Measurements from ENCODE around the gene FBXL3.
"Not testable (repeated sequence)": the region's sequence is repeated elsewhere in the genome, so short reads cannot be mapped to it uniquely, and the experiment has no call there.

FBXL3 gene

GRCh38 chr13:77028202-77028601 is 1.2 kb upstream of the FBXL3 start:
- no peak for DNase-seq (ENCODE audit: low read depth in 3 of 3, low spot score in 1 of 3)

- peak; percentile 40 to 50 (median 42) for DNase-seq (ENCODE audit: low read depth in 3 of 3, low spot score in 1 of 3)
Observed at GRCh38 chr13:77026255-77026860, 601 bp downstream of the FBXL3 start.

- no peak for DNase-seq (ENCODE audit: low read depth in 3 of 3, low spot score in 1 of 3)
Observed at GRCh38 chr13:77022341-77022740, 4.6 kb downstream of the FBXL3 start.

- DNase-seq (ENCODE audit: low read depth in 3 of 3, low spot score in 1 of 3), result no peak
Observed at GRCh38 chr13:77019756-77020155, 7.2 kb downstream of the FBXL3 start.

DNA sequence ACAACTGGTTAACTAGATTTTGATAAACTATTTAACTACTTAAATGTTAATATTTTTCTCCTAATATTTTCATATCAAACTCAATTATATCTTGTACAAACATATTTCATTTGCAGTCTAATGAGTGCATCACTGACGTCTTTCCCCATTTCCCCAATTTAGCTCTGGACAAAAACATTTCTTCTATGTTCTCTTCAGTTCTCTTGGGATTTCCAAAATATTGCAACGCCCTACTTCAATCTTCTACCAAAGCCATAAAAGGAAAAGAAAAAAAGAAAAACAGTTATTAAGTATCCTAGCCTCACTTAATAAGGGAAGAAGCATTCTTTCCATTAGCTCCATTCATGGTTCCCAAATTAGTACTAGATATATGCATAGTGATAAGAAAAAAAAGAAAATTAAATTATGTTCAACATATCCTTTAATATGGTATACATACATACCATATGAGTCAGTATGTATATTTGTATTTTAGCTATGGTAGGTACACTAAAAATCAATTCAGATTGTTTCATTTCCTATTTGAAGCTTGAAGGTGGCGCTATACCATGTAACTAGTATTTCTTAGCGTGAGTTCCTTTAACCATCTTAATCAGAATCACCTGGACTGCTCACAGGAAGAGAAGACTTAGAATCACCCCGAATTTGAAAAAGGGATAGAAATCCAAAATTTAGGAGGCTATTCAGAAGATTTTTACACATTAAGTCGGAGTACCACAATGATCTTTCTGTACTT is 9.9 kb downstream of the FBXL3 start:
- DNase-seq (ENCODE audit: low read depth in 3 of 3, low spot score in 1 of 3), result no peak

- DNase-seq (ENCODE audit: low read depth in 3 of 3, low spot score in 1 of 3), result no peak
Observed at GRCh38 chr13:77016251-77016812, 10.6 kb downstream of the FBXL3 start.

GRCh38 chr13:77014906-77015685 is 11.9 kb downstream of the FBXL3 start:
- DNase-seq (ENCODE audit: low read depth in 3 of 3, low spot score in 1 of 3), result no peak

- no peak for DNase-seq (ENCODE audit: low read depth in 3 of 3, low spot score in 1 of 3)
Observed at GRCh38 chr13:77013853-77014542, 13.0 kb downstream of the FBXL3 start.

- DNase-seq (ENCODE audit: low read depth in 3 of 3, low spot score in 1 of 3), result not testable (repeated sequence)
Observed at GRCh38 chr13:77009719-77010118, 17.2 kb downstream of the FBXL3 start.

DNA sequence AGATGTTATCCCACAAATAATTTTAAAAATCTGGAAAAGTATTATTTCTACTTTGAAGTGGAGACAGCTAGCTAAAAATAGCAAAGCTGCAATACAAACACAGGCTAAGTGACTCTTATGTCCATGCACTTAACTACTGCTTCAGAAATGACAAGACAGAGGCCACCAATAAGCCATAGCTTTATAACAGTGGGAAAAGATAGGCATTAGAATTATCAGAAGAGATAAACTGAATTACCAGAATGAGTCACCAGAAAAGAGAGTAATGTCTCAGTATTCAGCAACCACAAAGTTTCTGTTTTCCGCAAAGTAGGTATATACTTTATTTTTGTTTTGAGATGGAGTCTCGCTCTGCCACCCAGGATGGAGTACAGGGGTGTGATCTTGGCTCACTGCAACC is 17.9 kb downstream of the FBXL3 start:
- DNase-seq (ENCODE audit: low read depth in 3 of 3, low spot score in 1 of 3), result no peak

- DNase-seq (ENCODE audit: low read depth in 3 of 3, low spot score in 1 of 3), result not testable (repeated sequence)
Observed at GRCh38 chr13:77008337-77008736, 18.6 kb downstream of the FBXL3 start.

GRCh38 chr13:77002590-77003190 is 24.3 kb downstream of the FBXL3 start:
- DNase-seq (ENCODE audit: low read depth in 3 of 3, low spot score in 1 of 3), result no peak

DNA sequence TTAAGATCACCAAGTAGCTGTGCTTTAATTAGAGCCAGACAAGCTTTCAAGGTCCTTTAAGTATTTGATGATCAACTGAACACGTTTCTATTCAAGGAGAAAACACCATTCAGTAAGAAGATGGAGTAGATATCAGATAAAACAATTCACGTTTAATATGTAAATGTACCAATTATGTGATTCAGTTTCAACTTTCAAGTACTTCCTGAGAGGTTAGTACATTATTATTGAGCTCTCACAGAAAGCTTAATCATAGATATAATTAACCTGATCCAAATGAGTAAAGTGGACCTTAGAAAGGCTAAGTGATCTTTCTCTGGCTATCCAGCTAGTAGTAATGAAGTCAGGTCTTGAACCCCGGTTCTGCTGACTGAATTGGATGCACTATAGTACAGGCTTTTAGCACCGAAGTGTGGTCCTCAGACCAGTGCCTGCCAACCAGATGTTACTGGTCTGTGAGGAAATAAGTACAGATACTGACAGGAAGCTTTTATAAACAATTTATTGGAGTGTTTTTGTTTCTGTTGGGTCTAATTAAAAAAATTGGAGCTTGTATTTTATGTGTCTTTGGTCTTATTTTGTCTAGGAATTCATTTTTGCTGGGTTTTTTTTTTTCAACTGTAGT is 24.9 kb downstream of the FBXL3 start:
- no peak for DNase-seq (ENCODE audit: low read depth in 3 of 3, low spot score in 1 of 3)

DNA sequence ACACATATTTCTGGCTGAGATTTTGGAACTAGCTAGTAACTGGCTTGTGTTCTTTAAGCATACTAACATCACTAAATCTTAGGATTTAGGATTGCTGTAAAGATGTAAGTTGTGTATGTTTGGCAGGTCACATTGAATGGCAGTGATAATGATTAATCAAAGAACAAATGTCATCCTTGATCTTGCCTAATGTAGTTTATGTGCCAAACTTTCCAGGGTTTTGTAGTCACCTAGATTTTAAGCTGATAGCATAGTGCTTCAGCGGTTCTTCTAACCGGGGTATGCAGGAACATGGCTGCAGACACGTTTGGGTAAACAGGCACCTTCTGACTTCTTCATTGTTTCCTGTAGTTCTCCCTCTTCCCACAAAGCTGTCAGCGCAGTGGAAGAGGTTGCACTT is 25.4 kb downstream of the FBXL3 start:
- DNase-seq (ENCODE audit: low read depth in 3 of 3, low spot score in 1 of 3), result no peak

DNA sequence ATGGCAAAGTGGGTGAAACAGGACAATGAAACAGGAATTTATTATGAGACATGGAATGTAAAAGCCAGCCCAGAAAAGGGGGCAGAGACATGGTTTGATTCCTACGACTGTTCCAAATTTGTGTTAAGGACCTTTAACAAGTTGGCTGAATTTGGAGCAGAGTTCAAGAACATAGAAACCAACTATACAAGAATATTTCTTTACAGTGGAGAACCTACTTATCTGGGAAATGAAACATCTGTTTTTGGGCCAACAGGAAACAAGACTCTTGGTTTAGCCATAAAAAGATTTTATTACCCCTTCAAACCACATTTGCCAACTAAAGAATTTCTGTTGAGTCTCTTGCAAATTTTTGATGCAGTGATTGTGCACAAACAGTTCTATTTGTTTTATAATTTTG is 26.5 kb downstream of the FBXL3 start:
- DNase-seq (ENCODE audit: low read depth in 3 of 3, low spot score in 1 of 3), result no peak

- DNase-seq (ENCODE audit: low read depth in 3 of 3, low spot score in 1 of 3), result no peak
Observed at GRCh38 chr13:76994281-76994680, 32.7 kb downstream of the FBXL3 start.

- DNase-seq (ENCODE audit: low read depth in 3 of 3, low spot score in 1 of 3), result no peak
Observed at GRCh38 chr13:76993473-76993872, 33.5 kb downstream of the FBXL3 start.

- DNase-seq (ENCODE audit: low read depth in 3 of 3, low spot score in 1 of 3), result no peak
Observed at GRCh38 chr13:76993021-76993420, 33.9 kb downstream of the FBXL3 start.

- no peak for DNase-seq (ENCODE audit: low read depth in 3 of 3, low spot score in 1 of 3)
Observed at GRCh38 chr13:76992548-76993001, 34.4 kb downstream of the FBXL3 start.

Measured in stimulated activated CD4-positive, alpha-beta T cell treated with anti-CD3 and anti-CD28 coated beads, TNF-alpha, amount 100 ng/mL, for 1 hour (primary cell).